GM23338 (cell line): ENCODE measurements around the gene CDCA4.

Source experiments
- CREB1 ChIP-seq: fragments of 250-450 bp; sonication (Bioruptor Pico); IDR thresholded peaks from 2 replicates; pipeline ENCODE4 v1.5.0; 2020; ENCODE audit warnings: low read depth, mild to moderate bottlenecking, moderate library complexity
- EZH2 ChIP-seq: fragments of 200-600 bp; sonication (generic); IDR thresholded peaks from one replicate; pipeline ENCODE4 v1.8.0; 2017; ENCODE audit warnings: antibody characterized with exemption, mild to moderate bottlenecking, low read depth; ENCODE audit not compliant: unreplicated experiment
- EZH2phosphoT487 ChIP-seq: fragments of 200-600 bp; sonication (generic); IDR thresholded peaks from one replicate; pipeline ENCODE4 v1.8.1; 2018; ENCODE audit warnings: antibody characterized with exemption; ENCODE audit not compliant: unreplicated experiment
- JUNB ChIP-seq: IDR thresholded peaks from one replicate; pipeline ENCODE4 v1.6.1; 2016; ENCODE audit warnings: antibody characterized with exemption; ENCODE audit not compliant: unreplicated experiment
- NANOG ChIP-seq: IDR thresholded peaks from 2 replicates; pipeline ENCODE4 v1.6.1; 2016; ENCODE audit warnings: antibody characterized with exemption, borderline replicate concordance
- POLR2AphosphoS5 ChIP-seq: IDR thresholded peaks from 2 replicates; pipeline ENCODE4 v1.6.1; 2016; ENCODE audit warnings: antibody characterized with exemption, low read depth
- STAT1 ChIP-seq: IDR thresholded peaks from one replicate; pipeline ENCODE4 v1.6.1; 2016; ENCODE audit warnings: antibody characterized with exemption; ENCODE audit not compliant: unreplicated experiment
- ZNF114 ChIP-seq: fragments of 250-450 bp; sonication (Bioruptor Pico); IDR thresholded peaks from 2 replicates; pipeline ENCODE4 v1.5.0; 2020; ENCODE audit warnings: mild to moderate bottlenecking, moderate library complexity
- ZNF331 ChIP-seq: fragments of 250-450 bp; sonication (Bioruptor Pico); IDR thresholded peaks from 2 replicates; pipeline ENCODE4 v1.5.0; 2020; ENCODE audit warnings: low read depth, mild to moderate bottlenecking, moderate library complexity
- TF ChIP-seq, protein P1 (sequence below), 2 experiments: fragments of 200-600 bp in 1 of 2; sonication (generic) in 1 of 2; conservative IDR thresholded peaks; 2 replicates each; pipeline versions ENCODE4 v1.5.1 to v1.6.1; 2016 to 2017; ENCODE audit warnings: antibody characterized with exemption in 2 of 2, low read depth in 2 of 2, mild to moderate bottlenecking in 2 of 2, moderate library complexity in 1 of 2
- TF ChIP-seq, protein P2 (sequence below): IDR thresholded peaks from 2 replicates; pipeline ENCODE4 v1.6.1; 2016; ENCODE audit warnings: antibody characterized with exemption
- TF ChIP-seq, protein P3 (sequence below): IDR thresholded peaks from one replicate; pipeline ENCODE4 v1.6.1; 2018; ENCODE audit warnings: antibody characterized with exemption; ENCODE audit not compliant: unreplicated experiment

DNA sequence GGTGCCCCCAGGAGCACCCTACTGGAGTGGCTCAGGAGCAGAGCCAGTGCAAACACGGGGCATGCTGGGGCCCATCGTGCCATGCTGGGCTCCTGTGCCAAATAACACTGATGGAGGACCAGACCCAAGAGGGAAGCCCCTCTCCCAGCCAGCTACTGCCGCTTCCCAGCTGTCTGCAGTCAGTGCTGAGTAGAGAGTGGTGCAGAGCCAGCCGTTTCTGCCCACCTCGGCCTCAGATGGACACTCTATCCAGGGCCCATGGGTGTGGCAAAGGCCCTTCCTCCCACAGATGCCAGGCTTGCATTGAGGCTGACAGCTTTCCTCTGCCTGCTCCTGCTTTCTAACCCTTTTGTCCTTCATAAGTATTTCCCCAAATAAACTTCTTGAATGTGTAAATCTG is 22.1 kb downstream of the CDCA4 start:
- TF ChIP-seq, protein P1, sequence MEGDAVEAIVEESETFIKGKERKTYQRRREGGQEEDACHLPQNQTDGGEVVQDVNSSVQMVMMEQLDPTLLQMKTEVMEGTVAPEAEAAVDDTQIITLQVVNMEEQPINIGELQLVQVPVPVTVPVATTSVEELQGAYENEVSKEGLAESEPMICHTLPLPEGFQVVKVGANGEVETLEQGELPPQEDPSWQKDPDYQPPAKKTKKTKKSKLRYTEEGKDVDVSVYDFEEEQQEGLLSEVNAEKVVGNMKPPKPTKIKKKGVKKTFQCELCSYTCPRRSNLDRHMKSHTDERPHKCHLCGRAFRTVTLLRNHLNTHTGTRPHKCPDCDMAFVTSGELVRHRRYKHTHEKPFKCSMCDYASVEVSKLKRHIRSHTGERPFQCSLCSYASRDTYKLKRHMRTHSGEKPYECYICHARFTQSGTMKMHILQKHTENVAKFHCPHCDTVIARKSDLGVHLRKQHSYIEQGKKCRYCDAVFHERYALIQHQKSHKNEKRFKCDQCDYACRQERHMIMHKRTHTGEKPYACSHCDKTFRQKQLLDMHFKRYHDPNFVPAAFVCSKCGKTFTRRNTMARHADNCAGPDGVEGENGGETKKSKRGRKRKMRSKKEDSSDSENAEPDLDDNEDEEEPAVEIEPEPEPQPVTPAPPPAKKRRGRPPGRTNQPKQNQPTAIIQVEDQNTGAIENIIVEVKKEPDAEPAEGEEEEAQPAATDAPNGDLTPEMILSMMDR (conservative IDR thresholded peaks at IDR 0.05; ENCODE audit: low read depth in 2 of 2) = no peak
- TF ChIP-seq EZH2 (no peak), JUNB (no peak), NANOG (no peak), POLR2AphosphoS5 (no peak), STAT1 (no peak), CREB1 (no peak), EZH2phosphoT487 (no peak), ZNF331 (CRISPR knock-in tag) (no peak), ZNF114 (CRISPR knock-in tag) (no peak)
- TF ChIP-seq, protein P2, sequence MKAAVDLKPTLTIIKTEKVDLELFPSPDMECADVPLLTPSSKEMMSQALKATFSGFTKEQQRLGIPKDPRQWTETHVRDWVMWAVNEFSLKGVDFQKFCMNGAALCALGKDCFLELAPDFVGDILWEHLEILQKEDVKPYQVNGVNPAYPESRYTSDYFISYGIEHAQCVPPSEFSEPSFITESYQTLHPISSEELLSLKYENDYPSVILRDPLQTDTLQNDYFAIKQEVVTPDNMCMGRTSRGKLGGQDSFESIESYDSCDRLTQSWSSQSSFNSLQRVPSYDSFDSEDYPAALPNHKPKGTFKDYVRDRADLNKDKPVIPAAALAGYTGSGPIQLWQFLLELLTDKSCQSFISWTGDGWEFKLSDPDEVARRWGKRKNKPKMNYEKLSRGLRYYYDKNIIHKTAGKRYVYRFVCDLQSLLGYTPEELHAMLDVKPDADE = no peak
- TF ChIP-seq, protein P3, sequence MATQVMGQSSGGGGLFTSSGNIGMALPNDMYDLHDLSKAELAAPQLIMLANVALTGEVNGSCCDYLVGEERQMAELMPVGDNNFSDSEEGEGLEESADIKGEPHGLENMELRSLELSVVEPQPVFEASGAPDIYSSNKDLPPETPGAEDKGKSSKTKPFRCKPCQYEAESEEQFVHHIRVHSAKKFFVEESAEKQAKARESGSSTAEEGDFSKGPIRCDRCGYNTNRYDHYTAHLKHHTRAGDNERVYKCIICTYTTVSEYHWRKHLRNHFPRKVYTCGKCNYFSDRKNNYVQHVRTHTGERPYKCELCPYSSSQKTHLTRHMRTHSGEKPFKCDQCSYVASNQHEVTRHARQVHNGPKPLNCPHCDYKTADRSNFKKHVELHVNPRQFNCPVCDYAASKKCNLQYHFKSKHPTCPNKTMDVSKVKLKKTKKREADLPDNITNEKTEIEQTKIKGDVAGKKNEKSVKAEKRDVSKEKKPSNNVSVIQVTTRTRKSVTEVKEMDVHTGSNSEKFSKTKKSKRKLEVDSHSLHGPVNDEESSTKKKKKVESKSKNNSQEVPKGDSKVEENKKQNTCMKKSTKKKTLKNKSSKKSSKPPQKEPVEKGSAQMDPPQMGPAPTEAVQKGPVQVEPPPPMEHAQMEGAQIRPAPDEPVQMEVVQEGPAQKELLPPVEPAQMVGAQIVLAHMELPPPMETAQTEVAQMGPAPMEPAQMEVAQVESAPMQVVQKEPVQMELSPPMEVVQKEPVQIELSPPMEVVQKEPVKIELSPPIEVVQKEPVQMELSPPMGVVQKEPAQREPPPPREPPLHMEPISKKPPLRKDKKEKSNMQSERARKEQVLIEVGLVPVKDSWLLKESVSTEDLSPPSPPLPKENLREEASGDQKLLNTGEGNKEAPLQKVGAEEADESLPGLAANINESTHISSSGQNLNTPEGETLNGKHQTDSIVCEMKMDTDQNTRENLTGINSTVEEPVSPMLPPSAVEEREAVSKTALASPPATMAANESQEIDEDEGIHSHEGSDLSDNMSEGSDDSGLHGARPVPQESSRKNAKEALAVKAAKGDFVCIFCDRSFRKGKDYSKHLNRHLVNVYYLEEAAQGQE = no peak
